BE2C (cell line): Measurements from ENCODE around the gene BCL6B.

ENCODE experiments used
- DNase-seq: peaks from one replicate; pipeline ENCODE4 v3.0.0-alpha.2; 2020
- H3K27me3 ChIP-seq: fragments of 250-450 bp; sonication (Bioruptor Pico); 2 replicates; pipeline ENCODE4 v1.5.1; 2020; ENCODE audit warnings: mild to moderate bottlenecking
- H3K36me3 ChIP-seq: fragments of 250-450 bp; sonication (Bioruptor Pico); 2 replicates; pipeline ENCODE4 v1.5.1; 2020; ENCODE audit warnings: mild to moderate bottlenecking
- H3K4me1 ChIP-seq: fragments of 250-450 bp; sonication (Bioruptor Pico); 2 replicates; pipeline ENCODE4 v1.5.1; 2020
- H3K4me3 ChIP-seq: 2 replicates; pipeline ENCODE4 v1.5.1; 2011; ENCODE audit warnings: low read depth, low read length
- H3K9me3 ChIP-seq: fragments of 250-450 bp; sonication (Bioruptor Pico); 2 replicates; pipeline ENCODE4 v1.5.1; 2020
- CTCF ChIP-seq: IDR thresholded peaks from 2 replicates; pipeline ENCODE4 v1.5.1; 2012; ENCODE audit warnings: mild to moderate bottlenecking, low read depth, low read length

Gene BCL6B

GRCh38 chr17:7072406-7072805 lies 49.6 kb downstream of the BCL6B start:
- H3K36me3 ChIP-seq: no peaks in the 10 kb centered on the region
- no peak for TF ChIP-seq CTCF
- no peak overlapping the region for H3K4me3 ChIP-seq
- H3K4me1 ChIP-seq: no peaks in the 10 kb centered on the region
- no peak for DNase-seq
- H3K27me3 ChIP-seq: no peaks in the 10 kb centered on the region
- H3K9me3 ChIP-seq: no peaks in the 10 kb centered on the region

GRCh38 chr17:7074931-7075330 lies 52.1 kb downstream of the BCL6B start:
- H3K4me1 ChIP-seq: no peaks in the 10 kb centered on the region
- H3K9me3 ChIP-seq: no peaks in the 10 kb centered on the region
- no peak for TF ChIP-seq CTCF
- no peak overlapping the region for H3K4me3 ChIP-seq
- DNase-seq: no peak
- no peaks in the 10 kb centered on the region for H3K27me3 ChIP-seq
- no peaks in the 10 kb centered on the region for H3K36me3 ChIP-seq

- H3K36me3 ChIP-seq: no peaks in the 10 kb centered on the region
- no peaks in the 10 kb centered on the region for H3K27me3 ChIP-seq
- no peak for TF ChIP-seq CTCF
- no peak for DNase-seq
- H3K9me3 ChIP-seq: no peaks in the 10 kb centered on the region
- no peaks in the 10 kb centered on the region for H3K4me1 ChIP-seq
- no peak overlapping the region for H3K4me3 ChIP-seq
Measured at GRCh38 chr17:7077911-7078546, 55.2 kb downstream of the BCL6B start.

- Histone ChIP-seq H3K4me3 (no peak overlapping the region), H3K27me3 (no peaks in the 10 kb centered on the region), H3K4me1 (no peaks in the 10 kb centered on the region), H3K36me3 (no peaks in the 10 kb centered on the region), H3K9me3 (no peaks in the 10 kb centered on the region)
- no peak for DNase-seq
- TF ChIP-seq CTCF: no peak
Measured at GRCh38 chr17:7078711-7079110, 55.9 kb downstream of the BCL6B start.
